Cardiac fibroblast (primary cell): ENCODE results near the gene ETNK2.

Source experiments
- DNase-seq, 2 donors: peaks; one replicate each; pipeline versions ENCODE4 v3.0.0 to v3.0.0-alpha.2; 2010; ENCODE audit warnings: low read depth in 2 of 2
- H3K4me3 ChIP-seq, 2 donors: replicated peaks in 1 of 2; 1 replicate in 1 of 2; 2 replicates in 1 of 2; pipeline ENCODE4 v1.5.1; 2011; ENCODE audit warnings: low read depth in 2 of 2, low read length in 2 of 2, mild to moderate bottlenecking in 2 of 2, moderate library complexity in 1 of 2
- CTCF ChIP-seq: IDR thresholded peaks from one replicate; pipeline ENCODE4 v1.5.1; 2011; ENCODE audit warnings: low read depth, mild to moderate bottlenecking, low read length, inconsistent platforms

The ETNK2 gene

GRCh38 chr1:204141131-204141530, 10.7 kb downstream of the ETNK2 start:
- TF ChIP-seq CTCF, result no peak
- no peak overlapping the region for H3K4me3 ChIP-seq
- no peak for DNase-seq

GRCh38 chr1:204139952-204140351, 11.9 kb downstream of the ETNK2 start:
- no peak for DNase-seq
- no peak overlapping the region for H3K4me3 ChIP-seq
- no peak for TF ChIP-seq CTCF

GRCh38 chr1:204139088-204139487, 12.8 kb downstream of the ETNK2 start:
- no peak for DNase-seq
- no peak for TF ChIP-seq CTCF
- no peak overlapping the region for H3K4me3 ChIP-seq

GRCh38 chr1:204136814-204137213, 15.0 kb downstream of the ETNK2 start:
- no peak for TF ChIP-seq CTCF
- DNase-seq, result no peak
- H3K4me3 ChIP-seq, result no peak overlapping the region

- TF ChIP-seq CTCF, result no peak
- no peak for DNase-seq
- H3K4me3 ChIP-seq, result no peak overlapping the region
Observed at GRCh38 chr1:204134103-204134502, 17.7 kb downstream of the ETNK2 start.

- DNase-seq, result no peak
- H3K4me3 ChIP-seq, result no peak overlapping the region
- TF ChIP-seq CTCF, result no peak
Observed at GRCh38 chr1:204132718-204133117, 19.1 kb downstream of the ETNK2 start.

GRCh38 chr1:204131978-204132377, 19.9 kb downstream of the ETNK2 start:
- DNase-seq, result no peak
- H3K4me3 ChIP-seq, result no peak overlapping the region
- no peak for TF ChIP-seq CTCF
